ENCODE results near the gene PNLIP.

Gene PNLIP

GRCh38 chr10:116613471-116613870 lies 67.7 kb downstream of the PNLIP start:
- in situ Hi-C loops (cut with MboI; ENCODE audit: low sequenced_read_pairs): no loop called here

GRCh38 chr10:116614796-116615195 lies 69.1 kb downstream of the PNLIP start:
- in situ Hi-C loops (cut with MboI; ENCODE audit: low sequenced_read_pairs): no loop called here

- in situ Hi-C loops (cut with MboI; ENCODE audit: low sequenced_read_pairs): no loop called here
These were observed 69.6 kb downstream of the PNLIP start for GRCh38 chr10:116615199-116615776.

Measured in HL-60/S4 treated with retinoic acid at 250 ng/mL for 4 days and 3 days (cell line).